RWPE2 (cell line): ENCODE data around the gene PSAT1.

Experiments
- ATAC-seq: fragments of 200-7000 bp; cut with Tn5 transposase; 3 replicates; pipeline ENCODE4 v1.9.1; 2021; ENCODE audit warnings: low read depth
- DNase-seq: peaks from one replicate; pipeline ENCODE4 v3.0.0-alpha.2; 2020; ENCODE audit warnings: low spot score
- H3K27ac ChIP-seq: fragments of 450-650 bp; 2 replicates; pipeline ENCODE4 v1.5.1; 2017; ENCODE audit warnings: mild to moderate bottlenecking; ENCODE audit not compliant: poor library complexity, severe bottlenecking
- H3K27me3 ChIP-seq: fragments of 250-450 bp; sonication (Bioruptor Pico); 2 replicates; pipeline ENCODE4 v1.5.1; 2021; ENCODE audit warnings: mild to moderate bottlenecking, moderate library complexity; ENCODE audit not compliant: insufficient read depth, poor library complexity, severe bottlenecking
- H3K36me3 ChIP-seq: fragments of 250-450 bp; sonication (Bioruptor Pico); 2 replicates; pipeline ENCODE4 v1.5.1; 2020; ENCODE audit warnings: low read depth, mild to moderate bottlenecking, moderate library complexity
- H3K4me1 ChIP-seq: fragments of 250-450 bp; sonication (Bioruptor Pico); 2 replicates; pipeline ENCODE4 v1.5.1; 2021; ENCODE audit warnings: mild to moderate bottlenecking, moderate library complexity; ENCODE audit not compliant: insufficient read depth, poor library complexity, severe bottlenecking
- H3K4me3 ChIP-seq: fragments of 250-450 bp; sonication (Bioruptor Pico); 2 replicates; pipeline ENCODE4 v1.5.1; 2021; ENCODE audit warnings: mild to moderate bottlenecking, moderate library complexity; ENCODE audit not compliant: severe bottlenecking
- H3K9me3 ChIP-seq: fragments of 250-450 bp; sonication (Bioruptor Pico); 2 replicates; pipeline ENCODE4 v1.5.1; 2021; ENCODE audit warnings: mild to moderate bottlenecking, moderate library complexity; ENCODE audit not compliant: severe bottlenecking
- TF ChIP-seq, protein P1 (sequence below): fragments of 450-650 bp; IDR thresholded peaks from one replicate; pipeline ENCODE4 v1.5.1; 2017; ENCODE audit warnings: mild to moderate bottlenecking, moderate library complexity; ENCODE audit not compliant: poor library complexity, severe bottlenecking

Gene PSAT1

GRCh38 chr9:78292026-78292425 is 4.9 kb upstream of the PSAT1 start:
- Histone ChIP-seq H3K4me3 (no peak overlapping the region), H3K36me3 (no peaks in the 10 kb centered on the region), H3K27me3 (no peaks in the 10 kb centered on the region), H3K27ac (no peak overlapping the region), H3K9me3 (no peaks in the 10 kb centered on the region), H3K4me1 (peaks cover 19% of the 10 kb centered on the region)
- DNase-seq (no peak), ATAC-seq (no peak)
- TF ChIP-seq, protein P1, sequence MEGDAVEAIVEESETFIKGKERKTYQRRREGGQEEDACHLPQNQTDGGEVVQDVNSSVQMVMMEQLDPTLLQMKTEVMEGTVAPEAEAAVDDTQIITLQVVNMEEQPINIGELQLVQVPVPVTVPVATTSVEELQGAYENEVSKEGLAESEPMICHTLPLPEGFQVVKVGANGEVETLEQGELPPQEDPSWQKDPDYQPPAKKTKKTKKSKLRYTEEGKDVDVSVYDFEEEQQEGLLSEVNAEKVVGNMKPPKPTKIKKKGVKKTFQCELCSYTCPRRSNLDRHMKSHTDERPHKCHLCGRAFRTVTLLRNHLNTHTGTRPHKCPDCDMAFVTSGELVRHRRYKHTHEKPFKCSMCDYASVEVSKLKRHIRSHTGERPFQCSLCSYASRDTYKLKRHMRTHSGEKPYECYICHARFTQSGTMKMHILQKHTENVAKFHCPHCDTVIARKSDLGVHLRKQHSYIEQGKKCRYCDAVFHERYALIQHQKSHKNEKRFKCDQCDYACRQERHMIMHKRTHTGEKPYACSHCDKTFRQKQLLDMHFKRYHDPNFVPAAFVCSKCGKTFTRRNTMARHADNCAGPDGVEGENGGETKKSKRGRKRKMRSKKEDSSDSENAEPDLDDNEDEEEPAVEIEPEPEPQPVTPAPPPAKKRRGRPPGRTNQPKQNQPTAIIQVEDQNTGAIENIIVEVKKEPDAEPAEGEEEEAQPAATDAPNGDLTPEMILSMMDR, result no peak

DNA sequence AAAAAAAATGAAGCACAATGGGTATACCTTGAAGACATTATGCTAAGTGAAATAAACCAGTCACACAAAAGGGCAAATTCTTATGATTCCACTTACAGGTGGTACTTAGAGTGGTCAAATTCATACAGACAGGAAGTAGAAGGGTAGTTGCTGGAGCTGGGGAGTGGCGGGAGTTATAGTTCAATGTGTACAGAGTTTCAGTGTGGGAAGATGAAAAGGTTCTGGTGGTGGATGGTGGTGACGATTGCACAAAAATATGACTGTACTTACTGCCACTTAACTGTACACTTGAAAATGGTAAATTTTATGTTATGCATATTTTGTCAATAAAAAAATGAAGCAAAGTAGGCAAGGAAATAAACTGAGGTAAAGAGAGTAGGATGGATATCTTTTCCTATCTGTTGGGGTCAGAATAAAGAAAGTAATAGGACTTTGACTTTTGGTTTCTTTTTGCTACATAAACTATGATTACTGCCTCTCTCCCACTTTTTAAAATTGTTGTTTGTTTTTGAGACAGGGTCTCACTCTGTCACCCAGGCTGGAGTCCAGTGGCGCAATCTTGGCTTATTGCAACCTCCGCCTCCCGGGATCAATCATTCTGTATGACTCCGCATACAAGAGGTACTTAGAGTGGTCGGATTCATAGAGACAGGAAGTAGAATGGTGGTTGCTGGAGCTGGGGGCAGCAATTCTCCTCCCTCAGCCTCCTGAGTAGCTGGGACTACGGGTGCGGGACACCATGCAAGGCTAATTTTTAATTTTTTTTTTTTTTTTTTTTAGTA is 4.0 kb upstream of the PSAT1 start:
- no peak for ATAC-seq
- H3K4me3 ChIP-seq, result no peak overlapping the region
- H3K27ac ChIP-seq, result no peak overlapping the region
- peaks cover 19% of the 10 kb centered on the region for H3K4me1 ChIP-seq
- no peaks in the 10 kb centered on the region for H3K9me3 ChIP-seq
- TF ChIP-seq, protein P1, result no peak
- H3K27me3 ChIP-seq, result no peaks in the 10 kb centered on the region
- DNase-seq, result no peak
- H3K36me3 ChIP-seq, result peaks cover 4% of the 10 kb centered on the region; the same call in 1 of the 2 replicates

DNA sequence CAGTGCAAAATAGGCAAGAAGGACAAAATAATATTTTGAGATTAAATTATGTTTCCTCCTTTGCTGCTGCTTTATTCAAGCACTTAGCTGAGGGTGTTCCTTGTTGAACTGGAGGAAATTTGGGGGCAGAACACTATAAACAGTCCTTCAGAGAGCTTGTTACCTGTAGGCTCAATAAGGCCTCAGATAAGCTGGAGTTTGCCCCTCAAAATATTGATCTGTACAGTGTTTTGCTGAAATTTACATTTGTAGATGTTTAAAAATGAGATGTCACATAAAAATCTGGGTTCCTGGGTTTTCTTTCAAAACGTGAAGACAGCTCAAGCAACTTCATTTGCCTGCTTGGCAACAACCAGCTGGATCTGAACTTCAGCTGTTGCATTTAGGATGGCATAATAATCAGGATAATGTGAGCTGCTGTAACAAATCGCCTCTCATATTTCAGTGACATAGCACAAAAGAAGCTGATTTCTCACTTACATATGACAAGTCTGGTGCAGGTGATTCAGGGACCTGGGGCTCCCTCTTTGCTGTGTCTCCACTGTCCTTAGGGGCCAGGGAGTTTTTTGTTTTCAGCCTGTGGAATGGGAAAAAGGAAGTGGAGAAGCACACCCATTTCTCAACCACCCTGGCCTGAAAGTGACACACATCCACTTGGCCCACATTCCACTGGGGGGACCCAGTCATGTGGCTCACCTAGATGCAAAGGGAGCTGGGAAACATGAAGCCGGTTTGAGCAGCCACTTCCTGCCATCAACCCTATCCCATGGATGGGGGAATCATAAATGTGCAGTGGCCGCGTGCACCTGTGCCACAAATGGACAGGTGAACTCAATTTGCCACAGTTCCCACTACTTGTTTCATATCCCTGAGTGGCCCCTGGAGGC is 2.4 kb upstream of the PSAT1 start:
- H3K27ac ChIP-seq, result no peak overlapping the region
- peaks cover 8% of the 10 kb centered on the region for H3K4me1 ChIP-seq
- H3K4me3 ChIP-seq, result no peak overlapping the region
- ATAC-seq (no peak), DNase-seq (no peak)
- peaks cover 17% of the 10 kb centered on the region for H3K36me3 ChIP-seq
- TF ChIP-seq, protein P1, result no peak
- H3K27me3 ChIP-seq, result no peaks in the 10 kb centered on the region
- H3K9me3 ChIP-seq, result no peaks in the 10 kb centered on the region

GRCh38 chr9:78295177-78295575 is 1.7 kb upstream of the PSAT1 start:
- Histone ChIP-seq H3K27ac (no peak overlapping the region), H3K27me3 (no peaks in the 10 kb centered on the region), H3K36me3 (peaks cover 23% of the 10 kb centered on the region), H3K9me3 (no peaks in the 10 kb centered on the region), H3K4me3 (no peak overlapping the region), H3K4me1 (peaks cover 8% of the 10 kb centered on the region)
- TF ChIP-seq, protein P1, result no peak
- DNase-seq (no peak), ATAC-seq (no peak)
